ENCODE measurements around the gene MINDY3. TPM values are rescaled to one million over a fixed set of nuclear protein-coding genes. Genes with fewer than 3 reads are reported as not detected.

The MINDY3 gene
- total RNA-seq, 1 donor from 2014 or later = 14.2 TPM

DNA sequence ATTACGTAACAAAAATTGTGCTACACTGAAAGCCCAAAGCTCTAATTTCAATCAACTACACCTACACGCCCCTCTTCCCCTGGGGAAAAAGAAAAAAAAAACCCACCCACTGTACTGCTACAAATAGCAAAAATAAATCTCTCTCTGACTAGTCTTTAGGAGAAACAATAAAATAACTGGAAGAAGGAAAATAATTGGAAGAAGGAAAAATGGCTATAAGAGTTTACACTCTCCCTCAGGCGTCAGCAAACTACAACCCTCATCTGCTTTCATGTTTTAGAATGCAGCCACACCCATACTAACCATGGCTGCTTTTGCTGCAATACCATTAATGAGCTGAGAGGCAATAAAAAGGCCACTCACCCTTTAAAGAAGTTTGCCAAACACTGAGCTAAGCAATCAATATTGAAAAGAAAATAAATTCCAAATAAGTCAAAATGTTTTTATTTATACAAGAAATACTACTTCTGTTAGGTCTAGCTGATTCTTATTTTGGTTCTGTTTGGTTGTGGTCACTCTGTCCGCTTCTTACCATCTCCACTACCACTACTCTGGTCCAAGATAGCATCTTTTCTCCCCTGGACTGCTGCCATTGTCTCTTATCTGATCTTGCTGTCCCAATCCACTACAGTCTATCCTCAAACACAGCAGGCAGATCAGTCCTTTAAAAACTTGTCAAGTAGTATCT lies 3.8 kb downstream of the MINDY3 start:
- DNase-seq (ENCODE audit: low read depth in 2 of 2) = no peak

DNA sequence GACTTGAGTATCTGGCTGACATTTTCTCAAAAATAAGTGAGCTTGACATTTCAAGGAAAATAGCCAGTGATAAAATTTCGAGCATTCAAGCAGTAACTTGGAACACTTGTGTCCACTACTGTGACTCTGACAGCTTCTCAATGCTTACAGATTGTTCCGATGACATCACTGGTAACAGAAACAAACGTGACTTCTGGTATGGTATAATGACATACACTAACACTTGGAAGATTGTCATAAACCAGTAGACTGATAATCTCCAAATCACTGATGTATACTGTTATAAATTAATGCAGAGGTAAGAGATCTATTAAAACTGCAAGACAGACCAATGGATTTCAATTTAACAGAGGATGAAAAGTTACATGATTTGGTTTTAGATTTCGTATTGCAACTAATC lies 6.5 kb downstream of the MINDY3 start:
- no peak for DNase-seq (ENCODE audit: low read depth in 2 of 2)

DNA sequence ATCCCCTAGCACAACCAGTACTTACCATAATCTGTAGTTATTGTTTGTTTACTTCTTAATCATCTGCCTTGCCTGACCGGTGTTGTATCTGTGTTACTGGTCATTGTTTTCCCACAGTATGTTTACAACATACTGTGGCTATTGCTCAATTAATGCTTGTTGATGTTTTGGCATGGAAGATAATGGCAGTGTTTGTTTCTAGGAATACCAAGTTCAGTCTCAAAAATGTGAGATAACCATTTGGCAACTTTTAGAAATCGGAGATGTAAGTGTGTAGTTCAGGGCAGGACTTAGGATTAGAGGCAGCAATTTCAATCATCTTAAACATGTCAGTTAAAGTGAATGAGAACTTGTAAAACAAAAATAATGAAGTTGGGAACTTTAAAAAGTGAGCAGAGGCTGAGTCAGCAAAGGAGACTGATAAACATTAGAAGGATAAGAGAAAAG lies 8.2 kb downstream of the MINDY3 start:
- no peak for DNase-seq (ENCODE audit: low read depth in 2 of 2)

DNA sequence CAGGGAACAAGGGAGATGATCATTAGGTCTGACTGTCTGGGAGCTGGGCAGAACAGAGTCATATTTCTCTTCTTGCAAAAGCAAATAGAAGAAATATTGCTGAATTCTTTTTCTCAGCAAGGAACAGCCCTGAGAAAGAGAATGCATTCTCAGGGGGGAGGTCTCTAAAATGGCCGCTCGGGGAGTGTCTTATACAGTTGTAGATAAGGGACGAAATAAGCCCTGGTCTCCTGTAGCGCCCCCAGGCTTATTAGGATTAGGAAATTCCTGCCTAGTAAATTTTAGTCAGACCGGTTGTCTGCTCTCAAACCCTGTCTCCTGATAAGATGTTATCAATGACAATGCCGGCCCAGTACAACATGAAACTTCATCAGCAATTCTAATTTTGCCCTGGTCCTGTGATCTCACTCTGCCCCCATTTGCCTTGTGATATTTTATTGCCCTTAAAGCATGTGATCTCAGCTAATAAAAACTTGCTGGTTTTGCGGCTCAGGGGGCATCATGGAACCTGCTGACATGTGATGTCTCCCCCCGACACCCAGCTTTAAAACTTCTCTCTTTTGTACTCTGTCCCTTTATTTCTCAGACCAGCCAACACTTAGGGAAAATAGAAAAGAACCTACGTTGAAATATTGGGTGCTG lies 9.8 kb downstream of the MINDY3 start:
- DNase-seq (ENCODE audit: low read depth in 2 of 2) = peak in 1 of 2 donors; percentile 2

DNA sequence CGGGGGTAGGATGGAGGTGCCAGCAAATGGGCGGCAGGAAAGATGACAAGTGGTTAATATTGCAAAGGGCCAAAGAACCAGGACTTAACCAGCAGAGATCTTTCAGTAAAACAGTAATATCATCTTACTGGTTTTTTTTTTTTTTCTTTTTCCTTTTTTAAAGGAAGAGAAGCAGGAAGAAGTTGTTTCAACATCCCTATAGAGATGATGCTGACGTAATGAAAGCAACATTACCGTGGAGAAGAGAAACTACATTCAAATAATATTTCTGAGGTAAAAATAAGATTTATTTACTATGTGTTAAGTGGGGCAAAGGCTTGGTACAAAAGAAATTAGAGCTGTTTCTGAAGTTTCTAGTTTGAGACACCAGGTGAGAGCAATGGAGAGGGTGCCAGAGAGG lies 11.0 kb downstream of the MINDY3 start:
- DNase-seq (ENCODE audit: low read depth in 2 of 2) = no peak

DNA sequence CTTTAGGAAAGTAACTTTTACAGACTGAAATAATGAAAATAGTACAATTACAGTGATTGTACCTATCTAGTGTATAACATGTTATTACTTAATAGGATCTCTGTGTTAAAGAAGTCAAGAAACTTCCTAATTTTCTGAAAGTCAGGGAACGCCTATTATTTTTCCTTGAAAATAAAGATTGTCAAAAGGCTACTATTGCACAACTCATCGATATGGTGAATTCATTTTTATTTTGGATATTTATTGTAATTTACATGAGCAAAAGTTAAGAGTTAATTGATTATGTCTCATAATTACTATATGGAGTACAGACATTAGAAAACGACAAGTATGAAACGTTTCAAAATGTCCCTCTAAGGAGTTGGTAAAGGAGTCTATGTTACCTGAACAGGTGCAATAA lies 12.8 kb downstream of the MINDY3 start:
- DNase-seq (ENCODE audit: low read depth in 2 of 2) = no peak

DNA sequence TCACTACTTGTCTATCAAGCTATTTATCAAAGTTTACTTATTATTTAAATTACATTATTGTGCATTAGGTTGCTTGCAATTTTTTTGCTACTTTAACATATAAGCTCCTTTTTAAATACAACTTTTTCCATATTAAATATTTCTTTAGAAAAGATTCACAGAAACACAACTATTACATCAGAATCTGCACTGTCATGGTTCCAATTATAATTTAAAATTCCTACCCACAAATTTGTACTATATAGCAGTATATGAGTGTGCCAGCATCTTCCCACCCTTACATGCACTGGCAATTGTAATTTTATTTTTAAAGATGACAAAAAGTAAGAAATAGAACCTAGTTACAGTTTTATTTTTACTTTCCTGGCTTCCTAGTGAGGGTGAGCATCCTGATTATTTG lies 15.8 kb downstream of the MINDY3 start:
- DNase-seq (ENCODE audit: low read depth in 2 of 2) = no peak

DNA sequence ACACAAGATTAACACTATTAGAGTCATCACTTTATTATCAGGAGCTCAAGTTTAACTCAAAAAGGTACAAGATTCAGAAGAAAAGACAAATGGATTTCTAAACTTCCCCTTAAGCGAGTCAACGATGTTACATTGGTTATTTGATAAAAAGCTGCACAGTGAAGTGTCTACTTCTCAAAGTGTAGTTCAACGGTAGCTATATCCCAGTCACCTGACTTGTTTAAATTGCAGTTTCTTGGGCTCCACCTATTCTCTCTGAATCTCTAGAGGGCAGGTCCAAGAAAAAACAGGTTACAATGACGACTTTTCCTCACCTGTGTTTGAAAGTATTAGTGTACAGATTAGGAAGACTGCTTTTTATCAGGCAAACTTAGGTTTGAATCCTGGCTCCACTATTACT lies 16.6 kb downstream of the MINDY3 start:
- DNase-seq (ENCODE audit: low read depth in 2 of 2) = no peak

DNA sequence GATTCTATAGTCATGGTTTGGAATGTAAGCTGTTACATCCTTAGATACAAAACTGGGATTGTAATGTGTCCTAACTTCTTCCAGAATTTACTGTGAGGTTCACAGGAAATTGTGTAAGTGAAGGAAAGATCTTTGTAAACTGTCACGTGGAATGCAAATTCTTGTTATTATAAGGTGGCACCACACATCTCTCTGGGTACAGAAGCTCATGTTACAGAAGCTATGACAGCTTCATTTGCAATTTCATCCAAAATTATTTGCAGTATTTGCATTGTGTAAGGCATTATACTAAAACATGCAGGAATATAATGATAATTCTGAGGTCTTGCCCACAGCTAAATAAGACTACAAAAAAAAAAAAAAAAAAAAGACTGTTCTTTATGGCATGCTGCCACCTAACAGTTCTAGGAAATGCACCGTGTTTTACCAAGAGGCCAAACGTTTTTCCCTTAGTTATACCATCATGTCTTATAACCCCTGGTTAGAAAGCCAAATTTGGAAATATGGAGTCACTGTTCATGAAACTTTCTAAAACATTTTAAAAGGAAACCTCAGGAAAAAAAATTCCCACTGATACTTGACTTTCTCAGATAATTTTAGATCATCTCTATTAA lies 17.6 kb downstream of the MINDY3 start:
- peak in 1 of 2 donors; percentile 1 for DNase-seq (ENCODE audit: low read depth in 2 of 2)

DNA sequence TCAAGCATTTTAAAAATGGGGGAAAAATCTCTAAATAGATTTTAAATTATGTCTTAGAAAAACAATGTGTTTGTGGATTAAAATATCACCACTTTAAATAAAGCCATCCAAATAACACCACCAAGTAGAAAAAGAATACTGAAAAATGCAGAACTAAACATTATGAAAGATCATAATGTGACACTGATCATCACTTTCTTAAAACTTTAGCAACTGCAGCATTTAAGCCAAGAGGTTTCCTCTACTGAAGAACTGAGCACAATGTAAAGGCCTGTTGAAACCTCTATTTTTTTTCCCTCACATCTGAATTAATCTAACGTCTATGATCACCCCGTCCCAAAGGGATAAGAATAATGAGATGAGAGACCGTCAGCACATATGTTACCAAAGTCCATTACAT lies 18.6 kb downstream of the MINDY3 start:
- no peak for DNase-seq (ENCODE audit: low read depth in 2 of 2)

DNA sequence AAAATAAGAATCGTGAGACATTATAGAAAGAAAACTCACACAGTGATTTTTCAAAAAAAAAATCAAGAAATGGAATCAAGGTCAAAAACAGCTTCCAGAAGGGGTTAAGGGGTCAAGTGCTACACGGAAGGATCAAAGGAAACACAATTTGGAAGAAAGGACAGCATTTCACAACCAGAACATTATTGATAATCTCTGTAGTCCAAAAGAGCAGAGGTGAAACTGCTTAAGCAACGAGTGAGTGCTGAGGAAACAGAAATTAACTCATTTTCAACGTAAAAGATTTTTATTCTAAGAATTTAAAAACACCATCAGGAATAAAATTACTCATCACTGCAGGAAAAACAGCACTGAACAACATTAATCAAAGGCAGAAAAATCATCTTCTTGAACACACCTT lies 23.5 kb downstream of the MINDY3 start:
- DNase-seq (ENCODE audit: low read depth in 2 of 2) = no peak

DNA sequence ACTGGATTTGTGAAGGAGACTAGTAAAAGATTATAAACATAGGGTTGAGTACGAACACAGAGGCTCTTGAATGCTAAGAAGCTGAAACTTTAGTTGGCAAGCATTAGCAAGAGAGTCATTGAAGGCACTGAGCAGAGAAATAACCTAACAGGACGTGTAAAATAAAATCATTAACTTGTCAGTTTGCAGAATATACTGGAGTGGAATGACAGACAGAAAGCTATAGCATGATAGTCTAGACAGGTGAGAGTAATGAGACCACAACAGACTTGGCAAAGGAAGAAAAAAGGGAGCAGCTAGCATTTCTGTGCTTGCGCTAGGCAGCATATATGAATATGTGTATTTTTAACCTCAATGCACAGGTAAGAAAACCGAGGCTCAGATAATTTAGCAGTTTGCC lies 30.8 kb downstream of the MINDY3 start:
- no peak for DNase-seq (ENCODE audit: low read depth in 2 of 2)

DNA sequence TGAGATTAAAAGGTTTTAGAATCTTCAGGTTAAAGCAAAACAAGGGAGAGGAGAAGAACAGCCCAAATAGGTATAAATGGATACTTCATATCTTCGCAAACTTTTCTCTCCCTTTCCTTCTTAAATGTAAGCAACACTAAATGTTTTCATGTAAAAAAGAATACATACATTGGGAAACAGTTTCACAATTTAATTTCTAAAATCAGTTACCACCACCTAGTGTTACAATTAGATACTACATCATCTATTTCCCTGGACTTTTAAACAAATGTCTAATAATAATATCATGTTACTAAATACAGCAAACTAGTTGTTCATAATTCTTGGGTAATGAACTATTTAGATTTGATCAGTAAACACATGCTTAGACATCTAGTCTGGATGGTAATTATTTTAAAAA lies 35.8 kb downstream of the MINDY3 start:
- peak in 1 of 2 donors; percentile 28 for DNase-seq (ENCODE audit: low read depth in 2 of 2)

DNA sequence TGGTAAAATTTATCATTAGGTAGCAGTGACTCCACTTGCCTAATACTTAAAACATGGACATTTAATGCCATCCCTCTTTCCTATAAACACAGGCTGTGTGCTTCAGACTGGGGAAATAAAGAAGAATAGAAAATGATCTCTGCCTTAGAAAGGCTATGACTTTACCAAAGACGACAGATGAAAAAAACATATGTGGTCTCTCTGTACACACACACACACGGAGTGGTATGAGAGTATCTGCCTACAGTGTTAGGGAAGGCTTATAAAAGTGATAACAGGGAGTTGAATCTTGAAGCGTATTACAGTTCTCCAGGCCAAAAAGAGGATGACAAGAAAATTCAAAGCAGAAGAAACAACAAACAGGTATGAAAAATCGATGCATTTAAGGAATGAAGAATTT lies 38.2 kb downstream of the MINDY3 start:
- DNase-seq (ENCODE audit: low read depth in 2 of 2) = no peak

DNA sequence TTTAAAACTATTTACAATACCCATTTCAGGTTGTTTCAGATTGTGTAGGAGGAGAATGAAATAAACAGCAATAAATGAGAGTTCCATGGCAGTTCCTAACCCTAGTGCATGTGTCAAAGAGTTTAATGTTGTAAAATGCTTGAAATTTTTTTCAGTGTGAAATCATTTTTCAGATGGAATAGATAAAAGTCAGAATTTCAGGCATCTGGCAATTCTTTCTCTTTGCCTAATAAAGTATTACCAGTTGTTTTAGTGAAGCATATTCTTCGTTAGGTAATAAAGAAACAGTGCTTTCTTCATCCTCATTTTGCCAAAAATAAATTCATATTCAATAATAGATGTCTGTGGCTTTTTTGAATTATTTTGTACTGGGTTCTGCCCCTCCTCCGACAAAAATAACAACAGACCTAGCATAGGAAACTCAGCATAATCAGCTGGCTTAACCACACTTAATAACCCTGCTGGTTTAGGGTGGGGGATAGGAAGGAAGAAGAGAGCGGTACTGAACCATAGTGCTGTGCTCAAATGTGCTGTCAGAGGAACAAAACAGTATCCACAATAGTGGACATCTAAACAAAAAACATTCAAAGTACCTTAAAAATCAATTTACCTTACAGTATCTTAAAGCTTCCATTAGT lies 39.1 kb downstream of the MINDY3 start:
- peak in 1 of 2 donors; percentile 7 for DNase-seq (ENCODE audit: low read depth in 2 of 2)

DNA sequence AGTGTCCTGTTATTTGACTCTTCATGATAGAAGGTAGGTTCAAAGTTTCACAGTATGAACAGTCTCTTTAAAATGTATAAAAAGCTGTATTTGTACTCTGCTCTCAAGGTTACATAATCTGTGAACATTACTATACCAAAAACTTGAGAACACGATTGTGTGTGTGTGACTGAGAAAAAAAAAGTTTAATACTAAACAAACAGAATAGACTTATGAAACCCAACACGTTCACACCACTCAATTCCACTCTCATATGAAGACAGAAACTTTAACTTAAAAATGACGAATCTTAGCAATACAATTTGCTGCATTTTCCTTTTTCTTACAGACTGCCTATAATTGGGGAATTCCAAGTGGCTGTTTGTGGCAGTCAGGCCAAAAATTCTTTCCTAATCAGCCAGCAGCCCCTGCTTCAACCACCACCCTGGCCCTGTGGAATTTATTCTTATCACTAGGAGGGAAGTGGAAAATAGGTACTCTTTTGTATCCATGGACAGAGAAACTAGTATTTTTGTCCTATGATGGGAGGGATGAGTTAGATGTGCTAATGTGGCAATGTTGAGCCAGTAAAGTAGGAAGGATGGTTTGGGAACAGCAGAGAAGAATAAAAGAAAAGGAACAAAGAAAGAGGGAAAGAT lies 42.8 kb downstream of the MINDY3 start:
- DNase-seq (ENCODE audit: low read depth in 2 of 2) = peak; percentile 7 to 28

DNA sequence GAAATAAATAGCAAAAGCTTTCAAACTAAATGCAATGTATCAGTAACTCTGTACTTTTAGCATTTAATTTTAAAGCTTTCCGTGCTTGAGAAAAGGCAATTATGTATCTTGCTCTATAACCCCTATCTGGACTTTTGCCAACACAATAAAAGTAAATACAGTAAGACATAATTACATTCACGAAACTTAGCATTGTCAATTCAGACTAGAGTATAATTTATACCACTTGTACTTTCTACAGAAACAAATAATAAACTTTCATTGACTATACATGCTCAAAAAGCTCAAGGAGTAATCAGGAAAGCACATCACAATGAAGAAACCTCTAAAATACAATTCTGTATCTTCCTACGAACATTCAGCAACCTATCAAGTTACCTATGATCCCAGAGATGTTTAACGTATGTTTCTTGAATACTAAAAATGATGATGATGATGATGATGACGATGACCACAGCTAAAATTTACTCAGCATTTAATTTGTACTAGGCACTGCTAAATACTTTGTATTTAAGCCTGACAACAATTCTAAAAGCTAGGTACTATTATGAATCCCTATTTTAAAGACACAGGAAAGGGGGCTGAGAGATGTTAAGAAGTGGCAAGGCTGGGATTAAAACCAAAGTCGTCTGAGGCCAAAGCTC lies 44.9 kb downstream of the MINDY3 start:
- peak in 1 of 2 donors; percentile 18 for DNase-seq (ENCODE audit: low read depth in 2 of 2)

DNA sequence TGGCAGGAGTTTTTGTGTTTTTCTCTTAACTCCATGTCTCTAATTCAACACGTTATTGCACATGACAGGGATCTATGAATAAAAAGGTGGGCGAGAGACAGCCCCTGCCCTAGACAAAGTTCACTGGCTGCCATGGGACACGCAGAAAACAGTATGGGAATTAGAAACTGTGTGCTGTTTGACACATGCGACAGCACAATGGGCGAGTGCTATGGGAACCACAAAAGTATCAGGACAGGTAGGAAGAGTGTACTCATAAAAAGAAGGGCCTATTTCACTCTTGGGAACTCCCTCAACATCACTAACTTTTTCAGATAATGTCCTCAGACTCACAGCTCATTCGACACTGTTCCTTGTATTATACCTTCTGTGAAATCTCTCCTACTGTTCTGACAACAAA lies 45.7 kb downstream of the MINDY3 start:
- peak in 1 of 2 donors; percentile 15 for DNase-seq (ENCODE audit: low read depth in 2 of 2)

DNA sequence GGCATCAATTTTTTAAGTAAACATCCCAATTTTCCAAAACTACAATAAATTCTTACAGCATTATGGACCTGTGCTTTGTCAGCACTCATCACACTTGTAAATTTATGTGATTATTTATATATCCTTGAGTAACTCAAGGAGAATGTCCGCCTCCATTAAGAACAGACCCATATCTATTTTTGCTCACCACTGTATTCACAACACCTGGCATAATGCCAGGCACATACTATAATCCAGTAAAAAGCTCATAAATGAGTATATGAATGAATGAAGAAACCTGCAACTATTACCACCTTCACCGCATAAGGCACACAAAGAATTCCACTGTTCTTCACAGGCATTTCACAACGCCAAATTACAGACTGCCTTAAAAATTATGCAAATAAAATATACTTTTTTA lies 46.9 kb downstream of the MINDY3 start:
- peak in 1 of 2 donors; percentile 51 for DNase-seq (ENCODE audit: low read depth in 2 of 2)

DNA sequence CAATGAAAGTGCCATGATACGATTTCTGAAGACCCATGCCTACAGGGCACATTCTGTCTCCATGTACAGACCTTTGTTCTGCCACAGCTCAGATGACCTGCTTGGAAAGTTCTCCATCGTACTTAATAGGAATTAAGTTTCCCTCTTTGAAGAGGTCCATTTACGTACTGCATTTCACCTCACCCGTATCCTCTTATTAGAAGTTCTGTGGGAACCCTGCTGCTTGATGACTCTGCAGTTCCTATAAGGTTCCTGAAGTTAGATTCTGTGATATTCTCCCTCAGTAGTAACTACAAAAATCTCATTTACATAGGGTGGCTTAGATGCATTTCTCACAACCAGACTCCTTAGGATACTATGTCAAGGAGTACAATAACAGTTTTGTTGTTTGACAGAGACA lies 50.9 kb downstream of the MINDY3 start:
- DNase-seq (ENCODE audit: low read depth in 2 of 2) = no peak

DNA sequence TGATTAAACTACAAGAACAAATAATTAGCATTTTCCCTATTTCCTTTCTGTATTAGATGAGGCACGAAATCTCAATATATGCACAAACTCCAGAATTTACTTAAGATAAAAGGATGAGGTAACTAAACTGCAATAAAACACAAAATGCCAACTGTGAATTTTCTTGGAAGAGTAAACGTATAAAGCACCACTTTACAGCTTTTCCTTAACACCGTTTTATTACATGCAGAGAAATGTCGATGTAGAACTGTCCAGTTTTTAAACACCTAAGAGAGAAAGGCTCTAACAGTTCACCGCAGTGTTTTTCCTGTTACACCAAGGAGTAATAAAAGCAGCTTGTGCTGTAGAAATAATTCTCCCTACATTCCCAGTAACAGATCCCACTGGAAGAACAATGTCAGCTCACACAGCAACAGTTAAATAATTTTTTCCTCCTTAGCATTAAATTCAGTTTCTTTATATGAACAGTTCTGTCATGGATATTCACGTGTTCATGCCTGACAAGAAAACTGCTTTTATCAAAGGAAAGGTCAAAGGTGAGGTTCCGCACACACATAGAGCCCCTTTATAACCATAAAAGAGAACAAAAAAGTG lies 52.0 kb downstream of the MINDY3 start:
- no peak for DNase-seq (ENCODE audit: low read depth in 2 of 2)

All from dermis microvascular lymphatic vessel endothelial cell (primary cell).